ENCODE measurements around the gene CATSPER3. TPM values are rescaled to one million over a fixed set of nuclear protein-coding genes. Genes with fewer than 3 reads are reported as not detected.

CATSPER3 gene
- total and polyA plus RNA-seq, 7 donors, result 0.57 to 1.4 (median 1.2) TPM; not detected in 4

- Histone ChIP-seq H3K36me3 (no peaks in the 10 kb centered on the region), H3K9me3 (no peaks in the 10 kb centered on the region), H3K4me3 (peak overlapping the region in 1 of 4 donors; percentile 29), H3K4me1 (peaks cover 0 to 39% (median 35%) of the 10 kb centered on the region in 4 donors), H3K27me3 (peaks cover 59 to 100% (median 83%) of the 10 kb centered on the region in 3 donors), H3K27ac (no peak overlapping the region)
- DNase-seq, result no peak
- WGBS, 2 donors, result 19 to 25% methylated on average over 20 of the region's 20 CpGs
- intact Hi-C loops (cut with DNase I), result loop anchor here (5.0 kb wide), 1 partner anchor 294 kb away; no protein-coding TSS in a partner anchor
- no peak for TF ChIP-seq POLR2AphosphoS5 (IDR thresholded peaks at IDR 0.05)
- no peak for TF ChIP-seq CTCF (IDR thresholded peaks at IDR 0.05)
- no peak for TF ChIP-seq EP300 (IDR thresholded peaks at IDR 0.05)
- no peak for TF ChIP-seq POLR2A (IDR thresholded peaks at IDR 0.05)
Measured at GRCh38 chr5:135038205-135038812, 70.6 kb downstream of the CATSPER3 start.

- Histone ChIP-seq H3K27ac (no peak overlapping the region), H3K27me3 (peaks cover 54 to 100% (median 78%) of the 10 kb centered on the region in 3 donors), H3K9me3 (no peaks in the 10 kb centered on the region), H3K4me1 (peaks cover 0 to 34% (median 30%) of the 10 kb centered on the region in 4 donors), H3K4me3 (peak overlapping the region in 3 of 4 donors; percentile 19 to 29 (median 20)), H3K36me3 (no peaks in the 10 kb centered on the region)
- DNase-seq, result no peak
- TF ChIP-seq POLR2AphosphoS5 (IDR thresholded peaks at IDR 0.05), result peak in 2 of 4 donors; percentile 47 to 67
- TF ChIP-seq POLR2A (IDR thresholded peaks at IDR 0.05), result no peak
- WGBS, 2 donors, result 6 to 9% methylated on average over 42 of the region's 42 CpGs
- intact Hi-C loops (cut with DNase I), result loop anchor here (5.0 kb wide), 1 partner anchor 293 kb away; no protein-coding TSS in a partner anchor
Measured at GRCh38 chr5:135038813-135039270, 71.1 kb downstream of the CATSPER3 start.

- no peak for DNase-seq
- Histone ChIP-seq H3K9me3 (no peaks in the 10 kb centered on the region), H3K27me3 (peaks cover 49 to 100% (median 78%) of the 10 kb centered on the region in 3 donors), H3K4me1 (peaks cover 0 to 27% (median 24%) of the 10 kb centered on the region in 4 donors), H3K36me3 (no peaks in the 10 kb centered on the region), H3K4me3 (peak overlapping the region in 3 of 4 donors; percentile 19 to 29 (median 20)), H3K27ac (no peak overlapping the region)
- TF ChIP-seq POLR2AphosphoS5 (IDR thresholded peaks at IDR 0.05) (no peak), CTCF (IDR thresholded peaks at IDR 0.05) (no peak), POLR2A (IDR thresholded peaks at IDR 0.05) (no peak), EP300 (IDR thresholded peaks at IDR 0.05) (no peak)
- WGBS, 2 donors, result 4 to 5% methylated on average over 87 of the region's 87 CpGs
- intact Hi-C loops (cut with DNase I), result loop anchor here (5.0 kb wide), 1 partner anchor 293 kb away; no protein-coding TSS in a partner anchor
Measured at GRCh38 chr5:135039271-135040033, 71.7 kb downstream of the CATSPER3 start.

GRCh38 chr5:135040034-135040332 lies 72.3 kb downstream of the CATSPER3 start:
- intact Hi-C loops (cut with DNase I), result no loop called here
- Histone ChIP-seq H3K4me3 (peak overlapping the region in 2 of 4 donors; percentile 19 to 29), H3K4me1 (peaks cover 0 to 25% (median 22%) of the 10 kb centered on the region in 4 donors), H3K27me3 (peaks cover 45 to 100% (median 77%) of the 10 kb centered on the region in 3 donors), H3K36me3 (no peaks in the 10 kb centered on the region), H3K9me3 (no peaks in the 10 kb centered on the region), H3K27ac (no peak overlapping the region)
- TF ChIP-seq POLR2AphosphoS5 (IDR thresholded peaks at IDR 0.05), result no peak
- no peak for TF ChIP-seq CTCF (IDR thresholded peaks at IDR 0.05)
- no peak for TF ChIP-seq POLR2A (IDR thresholded peaks at IDR 0.05)
- no peak for TF ChIP-seq EP300 (IDR thresholded peaks at IDR 0.05)
- DNase-seq, result no peak
- 11 to 16% methylated on average over 11 of the region's 11 CpGs for WGBS, 2 donors
